Breast epithelium (tissue), 3 donors: Measurements from ENCODE around the gene STX3.

Experiments
- POLR2A ChIP-seq: fragments of 450-650 bp; IDR thresholded peaks from one replicate; pipeline ENCODE4 v1.6.1; 2016; ENCODE audit warnings: antibody characterized with exemption, mild to moderate bottlenecking, moderate library complexity
- TF ChIP-seq, protein P1 (sequence below), 3 donors: fragments of 450-650 bp; IDR thresholded peaks; one replicate each; pipeline ENCODE4 v1.5.1; 2016 to 2017; ENCODE audit warnings: antibody characterized with exemption in 3 of 3, mild to moderate bottlenecking in 3 of 3, moderate library complexity in 3 of 3

DNA sequence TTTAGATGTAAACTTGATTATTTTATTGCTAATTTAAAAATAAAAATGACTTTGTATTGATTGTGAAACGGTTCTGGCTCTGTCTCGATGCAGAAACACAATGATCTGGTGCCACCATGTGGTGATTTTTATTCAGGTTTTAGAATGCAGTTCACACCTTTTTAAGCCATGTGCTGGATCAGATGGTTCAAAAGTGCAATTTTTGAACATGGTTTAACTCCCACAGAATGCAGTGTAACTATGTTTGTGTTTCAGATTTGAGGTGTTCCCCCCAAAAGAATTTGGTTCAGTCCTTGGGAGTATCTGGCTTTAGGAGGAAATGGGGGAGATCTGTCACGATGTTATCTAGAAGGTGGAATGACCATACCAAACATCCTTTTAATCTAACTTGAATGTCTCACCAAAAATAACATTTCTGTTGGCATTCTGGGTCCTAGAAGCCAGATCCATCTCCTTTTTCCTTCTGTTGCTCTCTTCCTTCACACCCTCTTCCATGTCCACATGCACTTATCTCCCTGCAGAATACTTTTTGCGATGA lies 47.5 kb downstream of the STX3 start:
- no peak for TF ChIP-seq POLR2A
- TF ChIP-seq, protein P1, sequence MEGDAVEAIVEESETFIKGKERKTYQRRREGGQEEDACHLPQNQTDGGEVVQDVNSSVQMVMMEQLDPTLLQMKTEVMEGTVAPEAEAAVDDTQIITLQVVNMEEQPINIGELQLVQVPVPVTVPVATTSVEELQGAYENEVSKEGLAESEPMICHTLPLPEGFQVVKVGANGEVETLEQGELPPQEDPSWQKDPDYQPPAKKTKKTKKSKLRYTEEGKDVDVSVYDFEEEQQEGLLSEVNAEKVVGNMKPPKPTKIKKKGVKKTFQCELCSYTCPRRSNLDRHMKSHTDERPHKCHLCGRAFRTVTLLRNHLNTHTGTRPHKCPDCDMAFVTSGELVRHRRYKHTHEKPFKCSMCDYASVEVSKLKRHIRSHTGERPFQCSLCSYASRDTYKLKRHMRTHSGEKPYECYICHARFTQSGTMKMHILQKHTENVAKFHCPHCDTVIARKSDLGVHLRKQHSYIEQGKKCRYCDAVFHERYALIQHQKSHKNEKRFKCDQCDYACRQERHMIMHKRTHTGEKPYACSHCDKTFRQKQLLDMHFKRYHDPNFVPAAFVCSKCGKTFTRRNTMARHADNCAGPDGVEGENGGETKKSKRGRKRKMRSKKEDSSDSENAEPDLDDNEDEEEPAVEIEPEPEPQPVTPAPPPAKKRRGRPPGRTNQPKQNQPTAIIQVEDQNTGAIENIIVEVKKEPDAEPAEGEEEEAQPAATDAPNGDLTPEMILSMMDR (IDR thresholded peaks at IDR 0.05), result peak in 2 of 3 donors; percentile 68 to 73
